ENCODE measurements around the gene BBX.
A peak's percentile ranks its signal among the peaks of the same experiment; 100 is the strongest.

BBX gene

DNA sequence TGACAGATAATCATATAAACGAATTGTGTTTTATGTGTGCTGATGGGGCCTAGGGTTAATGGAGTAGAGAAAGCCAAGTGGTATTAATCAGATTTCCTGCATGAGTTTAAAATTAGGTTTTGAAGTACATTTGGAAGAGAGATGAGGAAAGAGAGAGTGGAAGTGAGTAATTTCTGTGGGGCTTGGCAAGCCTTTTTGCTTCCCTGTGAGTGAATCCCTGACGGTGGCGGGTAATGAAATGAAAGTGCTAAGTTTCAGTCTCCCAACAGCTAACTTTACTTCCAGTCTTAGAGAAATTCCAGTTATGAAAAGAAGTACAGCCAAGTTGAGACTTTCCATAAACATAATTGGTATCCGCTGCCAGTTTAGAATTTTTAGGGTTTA, 139.4 kb downstream of the BBX start:
- no peak for TF ChIP-seq CTCF (conservative IDR thresholded peaks at IDR 0.05; ENCODE audit: low read depth, low read length)
- no peak for DNase-seq (ENCODE audit: low read depth)
- no peak overlapping the region for H3K4me3 ChIP-seq (ENCODE audit: low read length)

DNA sequence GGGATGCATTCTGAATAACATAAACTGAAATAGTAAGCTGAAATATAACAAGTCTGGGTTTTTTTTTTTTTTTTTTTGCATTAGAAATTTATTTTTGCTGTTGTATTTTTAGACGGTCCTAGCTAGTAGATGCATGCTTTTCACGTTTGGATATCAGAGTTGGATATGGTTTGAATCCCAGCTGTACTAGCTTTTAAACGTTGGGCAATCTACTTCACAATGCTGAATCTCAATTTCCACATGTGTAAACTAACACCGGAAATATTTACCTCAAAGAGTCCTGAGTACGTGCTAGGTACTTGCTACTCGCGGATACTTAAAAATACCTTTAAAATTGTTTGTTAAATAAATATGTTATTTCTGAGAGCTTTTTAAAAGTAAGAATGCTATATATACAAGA, 139.8 kb downstream of the BBX start:
- DNase-seq (ENCODE audit: low read depth) = no peak
- no peak for TF ChIP-seq CTCF (conservative IDR thresholded peaks at IDR 0.05; ENCODE audit: low read depth, low read length)
- H3K4me3 ChIP-seq (ENCODE audit: low read length) = no peak overlapping the region

DNA sequence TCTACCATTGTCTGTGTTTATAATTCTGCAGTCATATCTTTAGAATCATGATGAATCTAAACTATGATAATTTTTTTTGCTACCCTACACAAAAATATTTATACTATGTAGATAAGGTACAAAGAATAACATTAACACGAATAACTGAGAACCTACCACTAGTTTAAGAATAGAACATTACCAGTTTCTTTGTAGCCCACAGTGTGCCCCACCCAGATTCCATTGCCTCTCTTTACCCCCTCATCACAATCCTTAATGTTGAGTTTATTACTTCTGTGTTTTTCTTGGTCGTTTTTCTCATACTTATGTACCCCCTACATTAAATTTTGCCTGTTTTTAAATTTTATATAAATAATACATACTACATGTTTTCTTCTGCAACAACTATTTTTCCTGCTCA, 140.5 kb downstream of the BBX start:
- no peak overlapping the region for H3K4me3 ChIP-seq (ENCODE audit: low read length)
- DNase-seq (ENCODE audit: low read depth) = no peak
- TF ChIP-seq CTCF (conservative IDR thresholded peaks at IDR 0.05; ENCODE audit: low read depth, low read length) = no peak

DNA sequence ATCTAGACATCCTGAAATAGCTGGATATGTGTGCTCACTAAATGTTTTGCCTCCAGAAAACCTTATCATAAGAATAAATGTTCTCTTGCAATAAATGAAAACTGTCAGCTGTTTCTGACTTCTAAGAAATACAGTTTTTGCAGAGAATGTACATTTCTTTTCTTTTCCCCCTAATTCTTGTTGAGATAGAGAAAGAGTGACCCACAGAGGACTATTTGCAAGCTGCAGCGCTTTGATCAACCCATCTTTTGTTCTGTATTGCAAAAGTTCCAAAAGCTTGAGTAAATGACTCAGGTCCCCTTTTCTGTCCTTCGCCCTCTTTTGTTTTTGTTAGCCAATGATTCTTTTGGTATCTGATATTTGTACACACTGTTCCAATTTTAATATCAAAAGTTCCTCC, 141.9 kb downstream of the BBX start:
- peak; percentile 8 for TF ChIP-seq CTCF (conservative IDR thresholded peaks at IDR 0.05; ENCODE audit: low read depth, low read length)
- DNase-seq (ENCODE audit: low read depth) = no peak
- no peak overlapping the region for H3K4me3 ChIP-seq (ENCODE audit: low read length)

GRCh38 chr3:107665351-107665750, 142.6 kb downstream of the BBX start:
- DNase-seq (ENCODE audit: low read depth) = no peak
- no peak for TF ChIP-seq CTCF (conservative IDR thresholded peaks at IDR 0.05; ENCODE audit: low read depth, low read length)
- no peak overlapping the region for H3K4me3 ChIP-seq (ENCODE audit: low read length)

GRCh38 chr3:107666853-107667252, 144.1 kb downstream of the BBX start:
- no peak for DNase-seq (ENCODE audit: low read depth)
- no peak for TF ChIP-seq CTCF (conservative IDR thresholded peaks at IDR 0.05; ENCODE audit: low read depth, low read length)
- no peak overlapping the region for H3K4me3 ChIP-seq (ENCODE audit: low read length)

DNA sequence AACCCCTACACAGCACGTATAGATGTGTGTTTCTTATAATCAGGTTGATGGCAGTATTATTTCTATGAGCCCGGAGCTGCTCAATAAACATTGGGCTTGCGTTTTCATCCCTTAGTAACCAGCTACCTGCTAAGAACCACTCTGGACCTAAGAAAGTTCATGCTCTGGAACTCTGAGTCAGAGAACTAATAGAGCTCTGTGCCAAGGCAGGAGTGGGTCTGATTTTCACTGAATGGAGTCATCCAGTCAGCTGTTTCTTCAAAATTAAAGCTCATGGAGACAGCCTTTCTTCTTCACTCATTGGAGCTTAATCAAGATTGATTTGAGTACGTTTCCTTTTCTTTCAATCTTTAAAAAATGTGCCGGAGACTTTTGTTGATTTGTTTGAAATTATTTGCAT, 145.7 kb downstream of the BBX start:
- no peak overlapping the region for H3K4me3 ChIP-seq (ENCODE audit: low read length)
- no peak for DNase-seq (ENCODE audit: low read depth)
- TF ChIP-seq CTCF (conservative IDR thresholded peaks at IDR 0.05; ENCODE audit: low read depth, low read length) = no peak
